Dendritic cell treated with granulocyte-macrophage colony-stimulating factor and Interleukin-4, amounts not matched to agents 40 ng/mL and 50 ng/mL, for 4 days (primary cell): ENCODE measurements around the gene MAML2.

Experiments
- H3K27ac Mint-ChIP-seq: one replicate; pipeline ENCODE4 v1.8.0; 2022; ENCODE audit warnings: mild to moderate bottlenecking, mixed read lengths
- H3K27me3 Mint-ChIP-seq: one replicate; pipeline ENCODE4 v1.8.0; 2022; ENCODE audit warnings: mild to moderate bottlenecking, mixed read lengths
- H3K36me3 Mint-ChIP-seq: one replicate; pipeline ENCODE4 v1.8.0; 2022; ENCODE audit warnings: low read depth, mixed read lengths
- H3K4me1 Mint-ChIP-seq: one replicate; pipeline ENCODE4 v1.8.0; 2022; ENCODE audit warnings: low read depth, mixed read lengths
- H3K4me3 Mint-ChIP-seq: one replicate; pipeline ENCODE4 v1.8.0; 2022; ENCODE audit warnings: mild to moderate bottlenecking, moderate library complexity, mixed read lengths
- H3K9me3 Mint-ChIP-seq: one replicate; pipeline ENCODE4 v1.8.0; 2022; ENCODE audit warnings: mixed read lengths
- intact Hi-C: fragments of 100-400 bp; cut with micrococcal nuclease; formaldehyde crosslinking; loops from one replicate; pipeline ENCODE4 v1.15.0; 2022

MAML2 gene

GRCh38 chr11:96158126-96158525 is 184.9 kb downstream of the MAML2 start:
- Mint-ChIP-seq H3K36me3 (no peaks in the 10 kb centered on the region), H3K27me3 (no peaks in the 10 kb centered on the region), H3K4me1 (peaks cover 31% of the 10 kb centered on the region), H3K9me3 (no peaks in the 10 kb centered on the region), H3K4me3 (no peak overlapping the region), H3K27ac (no peak overlapping the region)
- intact Hi-C loops = no loop called here

- Mint-ChIP-seq H3K4me1 (peaks cover 31% of the 10 kb centered on the region), H3K4me3 (no peak overlapping the region), H3K27me3 (no peaks in the 10 kb centered on the region), H3K27ac (peak overlapping the region; percentile 75), H3K9me3 (no peaks in the 10 kb centered on the region), H3K36me3 (no peaks in the 10 kb centered on the region)
- intact Hi-C loops = no loop called here
Observed at GRCh38 chr11:96157517-96157873, 185.5 kb downstream of the MAML2 start.

- Mint-ChIP-seq H3K4me1 (peaks cover 31% of the 10 kb centered on the region), H3K9me3 (no peaks in the 10 kb centered on the region), H3K4me3 (peak overlapping the region; percentile 37), H3K27me3 (no peaks in the 10 kb centered on the region), H3K36me3 (no peaks in the 10 kb centered on the region), H3K27ac (peak overlapping the region; percentile 75)
- intact Hi-C loops = no loop called here
Observed at GRCh38 chr11:96156379-96156722, 186.6 kb downstream of the MAML2 start.

GRCh38 chr11:96155627-96156378 is 187.2 kb downstream of the MAML2 start:
- Mint-ChIP-seq H3K36me3 (no peaks in the 10 kb centered on the region), H3K27me3 (no peaks in the 10 kb centered on the region), H3K27ac (peak overlapping the region; percentile 75), H3K4me1 (peaks cover 31% of the 10 kb centered on the region), H3K4me3 (peak overlapping the region; percentile 37), H3K9me3 (no peaks in the 10 kb centered on the region)
- intact Hi-C loops = no loop called here

DNA sequence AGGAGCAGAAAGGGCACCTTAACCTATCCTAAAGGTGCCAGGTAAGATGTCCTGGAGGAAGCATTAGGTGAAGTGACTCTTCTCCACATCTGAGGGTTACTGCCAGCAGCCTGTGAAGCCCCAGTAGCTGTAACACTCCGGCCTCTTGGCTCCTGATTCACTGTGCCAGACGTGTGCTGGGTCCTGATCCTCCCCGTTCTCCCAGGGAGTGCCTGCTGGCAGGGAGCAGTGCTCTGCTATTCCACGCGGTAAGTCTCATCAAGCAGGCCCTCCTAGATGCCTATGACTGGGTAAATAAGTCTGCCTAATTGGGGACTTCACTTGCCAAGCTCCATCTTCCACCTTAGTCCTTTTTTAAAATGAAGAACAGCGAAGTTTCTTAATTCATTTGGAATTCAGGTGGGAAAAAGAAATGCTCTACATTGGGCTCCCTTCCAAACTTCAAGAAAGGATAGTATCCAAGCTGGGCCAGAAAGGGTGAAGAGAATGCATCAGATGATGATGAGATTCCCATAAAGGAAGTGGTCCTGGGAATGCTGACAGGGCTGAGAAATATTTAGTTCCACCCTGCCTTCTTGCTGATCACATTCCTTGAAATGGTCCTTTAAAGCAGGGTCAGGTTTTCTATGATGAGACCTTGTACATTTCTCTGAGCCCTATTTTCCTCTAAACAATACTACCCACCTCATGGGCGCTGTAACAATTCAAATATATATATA is 188.0 kb downstream of the MAML2 start:
- Mint-ChIP-seq H3K9me3 (no peaks in the 10 kb centered on the region), H3K36me3 (no peaks in the 10 kb centered on the region), H3K27ac (no peak overlapping the region), H3K4me3 (no peak overlapping the region), H3K4me1 (peaks cover 31% of the 10 kb centered on the region), H3K27me3 (no peaks in the 10 kb centered on the region)
- intact Hi-C loops = no loop called here

DNA sequence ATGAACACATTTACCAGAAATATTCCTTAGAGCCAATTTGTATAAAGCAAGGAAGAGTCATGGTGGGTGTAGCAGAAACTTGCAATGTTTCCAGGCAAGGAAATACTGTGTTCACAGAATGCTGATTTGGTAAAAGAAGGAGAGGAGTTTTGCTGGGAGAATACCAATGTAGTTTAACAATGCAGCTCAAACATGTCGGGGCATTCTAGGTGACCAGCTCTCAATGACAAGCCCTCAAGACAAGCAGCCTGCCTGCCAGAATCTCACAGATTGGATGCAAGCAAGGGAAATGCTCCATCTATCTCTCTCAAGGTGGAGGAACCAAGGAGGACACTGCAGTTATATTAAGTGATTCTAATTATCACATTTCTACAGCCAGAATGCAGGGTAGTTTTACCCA is 190.4 kb downstream of the MAML2 start:
- Mint-ChIP-seq H3K36me3 (no peaks in the 10 kb centered on the region), H3K27me3 (no peaks in the 10 kb centered on the region), H3K27ac (no peak overlapping the region), H3K4me3 (no peak overlapping the region), H3K9me3 (no peaks in the 10 kb centered on the region), H3K4me1 (peaks cover 31% of the 10 kb centered on the region)
- intact Hi-C loops = no loop called here

GRCh38 chr11:96151501-96151900 is 191.5 kb downstream of the MAML2 start:
- Mint-ChIP-seq H3K36me3 (no peaks in the 10 kb centered on the region), H3K4me3 (no peak overlapping the region), H3K27ac (no peak overlapping the region), H3K4me1 (peaks cover 20% of the 10 kb centered on the region), H3K27me3 (no peaks in the 10 kb centered on the region), H3K9me3 (no peaks in the 10 kb centered on the region)
- intact Hi-C loops = no loop called here

DNA sequence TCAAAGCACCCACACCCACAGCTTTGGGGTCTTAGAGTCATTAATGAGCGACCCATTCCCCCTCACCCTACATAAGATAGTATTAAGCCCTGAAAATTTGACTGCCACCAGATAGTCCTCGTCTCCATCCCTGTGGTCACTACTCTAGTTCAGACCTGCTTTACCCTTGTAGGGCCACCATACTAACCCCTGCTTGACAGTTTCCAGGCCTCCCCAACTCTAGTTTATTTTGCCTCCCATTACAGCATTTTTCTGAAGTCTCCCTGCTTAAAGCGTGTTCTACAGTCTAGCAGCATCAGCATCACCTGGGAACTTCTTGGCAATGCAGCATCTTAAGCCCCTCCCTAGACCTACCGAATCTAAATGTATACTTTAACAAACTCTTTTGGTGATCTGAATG is 192.4 kb downstream of the MAML2 start:
- Mint-ChIP-seq H3K4me1 (peaks cover 11% of the 10 kb centered on the region), H3K9me3 (no peaks in the 10 kb centered on the region), H3K36me3 (no peaks in the 10 kb centered on the region), H3K27me3 (no peaks in the 10 kb centered on the region), H3K4me3 (no peak overlapping the region), H3K27ac (no peak overlapping the region)
- intact Hi-C loops = no loop called here

- no peak overlapping the region for H3K27ac Mint-ChIP-seq
- H3K27me3 Mint-ChIP-seq = no peaks in the 10 kb centered on the region
- intact Hi-C loops = no loop called here
- no peaks in the 10 kb centered on the region for H3K9me3 Mint-ChIP-seq
- no peaks in the 10 kb centered on the region for H3K36me3 Mint-ChIP-seq
- no peak overlapping the region for H3K4me3 Mint-ChIP-seq
- H3K4me1 Mint-ChIP-seq = peaks cover 5% of the 10 kb centered on the region
Observed at GRCh38 chr11:96149743-96150555, 193.0 kb downstream of the MAML2 start.

- Mint-ChIP-seq H3K36me3 (no peaks in the 10 kb centered on the region), H3K9me3 (no peaks in the 10 kb centered on the region), H3K4me3 (no peak overlapping the region), H3K27me3 (peaks cover 2% of the 10 kb centered on the region), H3K4me1 (no peaks in the 10 kb centered on the region), H3K27ac (no peak overlapping the region)
- intact Hi-C loops = no loop called here
Observed at GRCh38 chr11:96147906-96148486, 195.0 kb downstream of the MAML2 start.

DNA sequence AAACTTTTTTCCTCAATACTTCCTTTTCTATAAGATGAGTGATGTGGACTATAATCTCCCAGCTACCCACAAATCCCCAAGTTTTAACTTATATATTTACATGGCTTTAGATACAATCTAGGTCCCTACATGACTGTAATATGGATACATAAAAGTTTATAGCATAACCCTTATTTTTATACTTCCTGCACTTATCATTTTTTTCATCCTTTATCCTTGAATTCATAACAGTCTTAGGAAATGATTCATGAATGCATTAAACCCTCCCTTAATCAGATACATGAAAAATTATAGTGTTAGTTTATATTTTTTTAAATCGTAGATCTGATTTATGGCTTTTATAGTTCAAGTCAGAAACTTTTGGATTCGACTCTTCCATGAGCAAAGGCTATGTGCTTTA is 195.8 kb downstream of the MAML2 start:
- intact Hi-C loops = no loop called here
- Mint-ChIP-seq H3K27me3 (peaks cover 2% of the 10 kb centered on the region), H3K9me3 (no peaks in the 10 kb centered on the region), H3K27ac (no peak overlapping the region), H3K36me3 (no peaks in the 10 kb centered on the region), H3K4me1 (no peaks in the 10 kb centered on the region), H3K4me3 (no peak overlapping the region)

DNA sequence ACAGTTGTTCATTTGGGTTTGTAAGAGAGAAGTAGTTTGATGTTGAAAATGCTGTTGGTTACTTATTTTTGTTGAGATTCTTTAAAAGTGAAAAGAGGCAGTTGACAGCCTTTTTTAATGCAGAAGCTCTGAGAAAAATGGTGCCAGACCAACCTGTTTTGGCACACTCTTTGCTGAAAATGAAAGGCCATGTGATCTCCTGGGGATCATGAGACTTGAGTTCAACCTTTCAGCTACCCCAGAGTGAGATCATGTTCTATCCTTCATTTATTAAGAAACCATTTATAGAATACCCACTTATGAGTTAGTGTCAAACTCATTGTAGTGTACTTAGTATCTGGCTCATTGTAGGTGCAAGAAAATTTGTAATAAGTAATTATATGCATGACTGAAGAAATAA is 196.2 kb downstream of the MAML2 start:
- Mint-ChIP-seq H3K27ac (no peak overlapping the region), H3K9me3 (no peaks in the 10 kb centered on the region)

GRCh38 chr11:96145163-96145585 is 197.8 kb downstream of the MAML2 start:
- no peaks in the 10 kb centered on the region for H3K9me3 Mint-ChIP-seq
- no peaks in the 10 kb centered on the region for H3K4me1 Mint-ChIP-seq

More for the DNA sequence above, 196.2 kb downstream of the MAML2 start:
- no peaks in the 10 kb centered on the region for H3K36me3 Mint-ChIP-seq
- intact Hi-C loops = no loop called here
- peaks cover 2% of the 10 kb centered on the region for H3K27me3 Mint-ChIP-seq
- H3K4me1 Mint-ChIP-seq = no peaks in the 10 kb centered on the region
- no peak overlapping the region for H3K4me3 Mint-ChIP-seq

DNA sequence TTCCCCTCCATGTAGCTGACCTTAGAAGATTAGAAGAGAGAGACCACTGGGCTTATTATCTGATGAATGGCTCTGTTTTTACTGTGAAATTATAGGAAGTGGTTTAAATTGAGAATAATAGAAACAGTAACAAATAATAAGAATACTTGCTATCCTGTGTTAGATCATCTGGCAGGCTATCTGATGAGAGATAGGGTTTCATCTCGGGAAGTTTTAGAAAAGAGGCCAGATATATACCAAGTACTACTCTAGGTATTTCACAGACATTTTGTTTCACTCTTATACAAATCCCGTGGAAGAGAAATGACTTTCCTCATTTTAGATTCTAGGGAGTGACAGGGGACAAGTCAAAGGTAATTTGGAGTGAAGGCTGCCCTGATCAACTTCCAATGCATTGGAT is 198.4 kb downstream of the MAML2 start:
- H3K4me1 Mint-ChIP-seq = no peaks in the 10 kb centered on the region
- no peak overlapping the region for H3K4me3 Mint-ChIP-seq
- H3K9me3 Mint-ChIP-seq = no peaks in the 10 kb centered on the region
- peaks cover 2% of the 10 kb centered on the region for H3K27me3 Mint-ChIP-seq
- intact Hi-C loops = no loop called here
- no peaks in the 10 kb centered on the region for H3K36me3 Mint-ChIP-seq
- no peak overlapping the region for H3K27ac Mint-ChIP-seq

More at GRCh38 chr11:96145163-96145585, 197.8 kb downstream of the MAML2 start:
- intact Hi-C loops = no loop called here
- peaks cover 2% of the 10 kb centered on the region for H3K27me3 Mint-ChIP-seq
- no peaks in the 10 kb centered on the region for H3K36me3 Mint-ChIP-seq
- no peak overlapping the region for H3K4me3 Mint-ChIP-seq
- no peak overlapping the region for H3K27ac Mint-ChIP-seq
